Stimulated activated CD8-positive, alpha-beta memory T cell treated with anti-CD3 and anti-CD28 coated beads, Interleukin-15, amount 100 ng/mL, for 24 hours (primary cell): ENCODE data around the gene FOXP4.

Experiments
- DNase-seq: peaks from one replicate; pipeline ENCODE4 v3.0.0-alpha.2; 2020; ENCODE audit warnings: low read depth

FOXP4 gene

DNA sequence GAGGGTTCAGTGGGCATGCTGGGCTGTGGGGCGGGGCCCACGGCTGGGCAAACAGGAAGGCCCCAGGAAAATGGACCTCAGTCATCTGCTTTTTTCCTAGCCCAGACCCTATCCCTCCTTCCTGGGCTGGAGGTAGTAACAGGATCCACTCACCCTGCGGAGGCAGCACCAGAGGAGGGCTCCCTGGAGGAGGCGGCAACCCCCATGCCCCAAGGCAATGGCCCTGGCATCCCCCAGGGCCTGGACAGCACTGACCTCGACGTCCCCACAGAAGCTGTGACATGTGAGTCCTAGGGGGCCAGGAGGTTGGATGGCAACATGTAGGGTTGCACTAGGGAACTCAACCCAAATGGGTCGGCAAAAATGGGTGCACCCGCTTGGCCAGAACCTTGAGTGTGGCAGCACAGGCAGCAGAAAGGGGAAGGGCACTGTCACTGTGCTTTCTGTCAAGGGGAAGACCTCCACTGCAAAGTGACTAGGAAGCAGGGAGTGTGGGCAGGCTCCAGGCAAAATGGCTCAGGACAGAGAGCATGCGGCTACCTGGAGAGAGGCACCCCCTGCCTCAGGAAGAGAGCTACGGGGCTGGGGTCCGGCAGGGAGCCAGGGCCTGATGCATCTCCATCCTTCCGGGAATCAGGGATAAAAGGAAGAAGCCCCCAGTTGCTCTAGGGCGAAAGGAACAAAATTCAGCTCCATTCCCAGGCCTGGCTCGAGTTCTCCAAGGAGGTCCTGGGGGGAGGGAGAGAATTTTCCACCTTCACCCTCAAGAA, 100.0 kb downstream of the FOXP4 start:
- no peak for DNase-seq

- no peak for DNase-seq
Observed at GRCh38 chr6:41647061-41647511, 100.9 kb downstream of the FOXP4 start.

DNA sequence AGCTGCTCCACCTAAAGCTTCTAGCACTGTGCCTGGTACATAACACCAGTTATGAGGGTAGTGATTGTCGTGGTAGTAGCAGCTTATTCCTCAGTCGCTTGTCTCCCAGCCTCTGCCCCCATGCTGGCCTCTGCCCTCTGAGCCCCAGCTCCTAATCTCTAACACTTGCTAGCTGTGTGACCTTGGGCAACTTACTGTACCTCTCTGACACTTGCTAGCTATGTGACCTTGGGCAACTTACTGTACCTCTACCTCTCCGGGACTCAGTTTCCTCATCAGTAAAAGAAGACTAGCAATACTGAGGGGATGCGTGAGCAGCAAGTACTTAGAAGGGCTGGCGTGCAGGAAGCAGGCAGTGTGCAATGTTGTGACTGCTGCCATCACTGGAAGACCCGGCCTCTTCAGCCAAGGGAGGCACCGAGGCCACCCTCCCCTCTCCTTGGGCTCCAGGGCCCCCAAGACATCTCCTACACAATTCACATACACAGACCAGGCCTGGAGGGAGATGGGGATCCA, 101.9 kb downstream of the FOXP4 start:
- DNase-seq: no peak

- DNase-seq: no peak
Observed at GRCh38 chr6:41648921-41649320, 102.7 kb downstream of the FOXP4 start.

- DNase-seq: no peak
Observed at GRCh38 chr6:41649596-41649995, 103.4 kb downstream of the FOXP4 start.

- no peak for DNase-seq
Observed at GRCh38 chr6:41650120-41650519, 103.9 kb downstream of the FOXP4 start.

GRCh38 chr6:41651246-41651961, 105.2 kb downstream of the FOXP4 start:
- DNase-seq: no peak
